Adrenal gland (tissue), 12 donors: ENCODE results near the gene HOXA1. TPM values are rescaled to one million over a fixed set of nuclear protein-coding genes. Genes with fewer than 3 reads are reported as not detected.

Experiments used
- DNase-seq, 7 donors: peaks; one replicate each; pipeline ENCODE4 v3.0.0-alpha.2; 2019 to 2020
- H3K27ac ChIP-seq, 5 donors: fragments of 200-600 bp; sonication (generic) in 4 of 5; 1 replicate in 3 of 5; 2 replicates in 2 of 5; pipeline versions ENCODE4 v1.5.1 to v1.8.0; 2016 to 2020; ENCODE audit warnings: mild to moderate bottlenecking in 1 of 5
- H3K27me3 ChIP-seq: fragments of 200-600 bp; 2 replicates; pipeline ENCODE4 v1.8.0; 2021
- H3K36me3 ChIP-seq, 2 donors: fragments of 200-600 bp; replicated peaks in 1 of 2; 1 replicate in 1 of 2; 2 replicates in 1 of 2; pipeline versions ENCODE4 v1.5.1 to v1.8.0; 2018 to 2022
- H3K4me1 ChIP-seq, 2 donors: fragments of 200-600 bp; replicated peaks in 1 of 2; 1 replicate in 1 of 2; 2 replicates in 1 of 2; pipeline versions ENCODE4 v1.5.1 to v1.8.0; 2018 to 2021
- H3K4me3 ChIP-seq, 4 donors: fragments of 200-600 bp; sonication (generic) in 3 of 4; one replicate each; pipeline ENCODE4 v1.5.1; 2016 to 2018
- H3K9me3 ChIP-seq, 3 donors: fragments of 200-600 bp; sonication (generic) in 1 of 3; replicated peaks in 1 of 3; 1 replicate in 2 of 3; 2 replicates in 1 of 3; pipeline versions ENCODE4 v1.5.1 to v1.8.0; 2016 to 2021
- POLR2A ChIP-seq, 2 donors: fragments of 450-650 bp; IDR thresholded peaks; one replicate each; pipeline ENCODE4 v1.6.1; 2017; ENCODE audit warnings: antibody characterized with exemption in 2 of 2, mild to moderate bottlenecking in 2 of 2, moderate library complexity in 1 of 2
- WGBS, 4 donors: extraction: QIAGEN DNeasy Blood & Tissue Kit in 2 of 4; methylation state at CpG; one replicate each; pipeline versions ENCODE4 v1.1.5 to v1.1.7; 2013 to 2017; 5-methylcytosine and 5-hydroxymethylcytosine counted together
- intact Hi-C, 2 donors: fragments of 100-400 bp; cut with DNase I; formaldehyde crosslinking; loops; one replicate each; pipeline versions ENCODE4 v1.14.1 to v1.15.0; 2022 to 2023
- polyA plus RNA-seq, 3 donors: library from polyadenylated mRNA; stranded (reverse); fragments of 200-250 nt in 2 of 3; fragments of 350-450 nt in 1 of 3; fragmentation: Illumina TruSeq in 1 of 3; extraction: RNeasy Lipid Tissue Mini Kit (QIAGEN cat#74804) in 1 of 3; gene quantifications; one replicate each; pipeline ENCODE4 v1.2.3, GENCODE V29; 2013 to 2014
- total RNA-seq, 9 donors: library from RNA; depleted of rRNA in 4 of 9; stranded (reverse); fragments of >200 nt in 4 of 9; fragments of 120-200 nt in 1 of 9; fragmentation: NEBNext Ultra II Directional in 1 of 9; extraction: Animal tissue kit (Norgen Biotek cat#: 25700) in 1 of 9; gene quantifications; one replicate each; pipeline versions ENCODE4 v1.1.0 to v1.2.4, GENCODE V29; 2013 to 2023
- TF ChIP-seq, protein P1 (sequence below), 6 experiments: fragments of 450-650 bp in 4 of 6; fragments of 200-600 bp in 2 of 6; sonication (generic) in 1 of 6; IDR thresholded peaks; 1 replicate in 5 of 6; 2 replicates in 1 of 6; pipeline versions ENCODE4 v1.5.1 to v1.8.0; 2016 to 2021; ENCODE audit warnings: antibody characterized with exemption in 6 of 6, mild to moderate bottlenecking in 2 of 6, moderate library complexity in 1 of 6
- donor health status: healthy with polysubstance abuse.
- donor health status: Bipolar disorder and iron deficiency.
- donor health status: DM: yes; HTN: yes; CAD: no.
- donor health status: DM: no; HTN: no; CAD: no.
- donor health status: DM: no; HTN: no; CAD: no.
- donor health status: DM: yes; HTN: yes; CAD: no.

HOXA1 gene
- total and polyA plus RNA-seq, 12 donors: 0.18 to 4.4 (median 0.90) TPM; not detected in 1

DNA sequence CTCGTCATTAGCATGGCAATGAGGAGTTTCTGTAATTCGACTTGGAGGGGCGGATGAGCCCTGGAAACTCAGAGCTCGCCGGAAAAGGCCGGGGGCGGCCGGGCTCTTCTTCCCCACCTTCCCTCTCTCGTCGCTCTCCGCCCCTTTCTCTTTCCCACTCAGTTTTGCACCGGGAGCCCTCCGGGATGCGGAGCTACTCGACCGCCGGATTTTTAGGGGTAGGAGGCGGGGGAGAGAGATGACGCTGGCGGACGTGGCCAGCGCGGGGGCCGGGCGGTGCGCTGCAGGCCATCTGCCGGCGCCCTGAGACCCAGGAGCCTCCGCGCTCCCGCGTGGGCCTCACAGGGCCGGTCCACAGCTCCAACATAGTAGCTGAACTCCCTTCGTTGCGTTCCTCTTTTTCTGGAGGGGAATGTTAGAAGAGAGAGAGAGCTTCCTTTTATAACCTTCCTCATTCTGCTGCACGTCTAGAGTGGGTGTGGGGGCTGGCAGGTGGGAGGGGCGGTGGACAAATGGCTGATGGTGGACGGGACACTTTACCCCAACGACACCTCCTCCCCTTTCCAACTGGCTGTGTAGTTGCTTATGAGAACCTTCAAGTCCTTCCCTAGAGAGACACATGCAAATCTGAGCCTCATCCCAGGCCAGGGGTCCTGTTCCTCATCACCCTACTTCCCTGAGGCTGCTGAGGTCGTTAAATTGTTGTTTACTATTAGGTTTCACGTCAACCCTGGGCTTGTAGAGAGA lies 1.1 kb upstream of the HOXA1 start:
- Histone ChIP-seq H3K27me3 (no peaks in the 10 kb centered on the region), H3K4me3 (peak overlapping the region; percentile 51 to 83 (median 76)), H3K36me3 (no peaks in the 10 kb centered on the region), H3K4me1 (peaks cover 22 to 28% of the 10 kb centered on the region in 2 donors), H3K9me3 (no peaks in the 10 kb centered on the region), H3K27ac (peak overlapping the region; percentile 56 to 95 (median 85))
- peak; percentile 51 to 71 (median 58) for DNase-seq
- TF ChIP-seq, protein P1, sequence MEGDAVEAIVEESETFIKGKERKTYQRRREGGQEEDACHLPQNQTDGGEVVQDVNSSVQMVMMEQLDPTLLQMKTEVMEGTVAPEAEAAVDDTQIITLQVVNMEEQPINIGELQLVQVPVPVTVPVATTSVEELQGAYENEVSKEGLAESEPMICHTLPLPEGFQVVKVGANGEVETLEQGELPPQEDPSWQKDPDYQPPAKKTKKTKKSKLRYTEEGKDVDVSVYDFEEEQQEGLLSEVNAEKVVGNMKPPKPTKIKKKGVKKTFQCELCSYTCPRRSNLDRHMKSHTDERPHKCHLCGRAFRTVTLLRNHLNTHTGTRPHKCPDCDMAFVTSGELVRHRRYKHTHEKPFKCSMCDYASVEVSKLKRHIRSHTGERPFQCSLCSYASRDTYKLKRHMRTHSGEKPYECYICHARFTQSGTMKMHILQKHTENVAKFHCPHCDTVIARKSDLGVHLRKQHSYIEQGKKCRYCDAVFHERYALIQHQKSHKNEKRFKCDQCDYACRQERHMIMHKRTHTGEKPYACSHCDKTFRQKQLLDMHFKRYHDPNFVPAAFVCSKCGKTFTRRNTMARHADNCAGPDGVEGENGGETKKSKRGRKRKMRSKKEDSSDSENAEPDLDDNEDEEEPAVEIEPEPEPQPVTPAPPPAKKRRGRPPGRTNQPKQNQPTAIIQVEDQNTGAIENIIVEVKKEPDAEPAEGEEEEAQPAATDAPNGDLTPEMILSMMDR (IDR thresholded peaks at IDR 0.05): no peak
- TF ChIP-seq POLR2A (IDR thresholded peaks at IDR 0.05): peak in 1 of 2 donors; percentile 42
- WGBS, 4 donors: 0 to 1% (median 1%) methylated on average over 14 to 41 of the region's 41 CpGs
- intact Hi-C loops: loop anchor here in 1 of 2 donors (10.0 kb wide), 1 partner anchor 232 kb away; the partner anchor contains the start of gene SKAP2

DNA sequence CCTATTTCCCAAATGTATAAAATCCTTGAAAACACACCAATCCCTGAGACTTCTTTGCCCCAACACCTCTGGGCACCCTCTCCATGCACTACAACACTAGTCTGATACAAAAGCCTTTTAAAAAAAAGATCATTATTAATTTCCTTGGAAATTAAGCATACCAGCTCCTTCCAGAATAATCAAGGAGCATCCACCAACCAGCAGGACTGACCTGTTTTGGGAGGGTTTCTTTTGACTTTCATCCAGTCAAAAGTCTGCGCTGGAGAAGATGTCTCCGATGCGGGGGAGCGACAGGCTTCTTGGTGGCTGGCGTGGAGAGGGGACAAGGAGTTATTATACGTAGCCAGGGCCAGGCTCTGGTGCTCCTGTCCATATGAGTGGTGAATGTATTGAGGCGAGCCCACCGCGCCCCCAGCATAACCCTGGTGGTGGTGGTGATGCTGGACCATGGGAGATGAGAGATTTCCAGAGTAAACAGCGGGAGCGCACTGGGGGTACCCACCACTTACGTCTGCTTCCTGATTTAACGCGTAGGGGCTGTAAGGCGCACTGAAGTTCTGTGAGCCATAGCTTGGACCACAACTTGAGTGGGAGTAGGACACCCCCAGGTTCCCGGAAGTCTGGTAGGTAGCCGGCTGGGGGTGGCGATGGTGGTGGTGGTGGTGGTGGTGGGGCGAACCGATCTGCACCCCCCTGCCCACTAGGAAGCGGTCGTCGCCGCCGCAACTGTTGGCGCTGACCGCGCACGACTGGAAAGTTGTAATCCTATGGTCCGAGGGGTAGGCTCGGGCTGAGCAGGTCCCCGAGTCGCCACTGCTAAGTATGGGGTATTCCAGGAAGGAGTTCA lies 527 bp downstream of the HOXA1 start:
- H3K36me3 ChIP-seq: no peaks in the 10 kb centered on the region
- intact Hi-C loops: loop anchor here in 1 of 2 donors (10.0 kb wide), 1 partner anchor 230 kb away; the partner anchor contains the start of gene SKAP2
- TF ChIP-seq, protein P1 (IDR thresholded peaks at IDR 0.05): no peak
- TF ChIP-seq POLR2A (IDR thresholded peaks at IDR 0.05): no peak
- 20 to 39% (median 27%) methylated on average over 15 to 33 of the region's 33 CpGs for WGBS, 4 donors
- DNase-seq: peak in 1 of 7 donors; percentile 41
- H3K4me1 ChIP-seq: peaks cover 22 to 26% of the 10 kb centered on the region in 2 donors
- H3K4me3 ChIP-seq: peak overlapping the region in 2 of 4 donors; percentile 51 to 76
- H3K27ac ChIP-seq: peak overlapping the region in 1 of 5 donors; percentile 95
- no peaks in the 10 kb centered on the region for H3K27me3 ChIP-seq
- H3K9me3 ChIP-seq: no peaks in the 10 kb centered on the region

DNA sequence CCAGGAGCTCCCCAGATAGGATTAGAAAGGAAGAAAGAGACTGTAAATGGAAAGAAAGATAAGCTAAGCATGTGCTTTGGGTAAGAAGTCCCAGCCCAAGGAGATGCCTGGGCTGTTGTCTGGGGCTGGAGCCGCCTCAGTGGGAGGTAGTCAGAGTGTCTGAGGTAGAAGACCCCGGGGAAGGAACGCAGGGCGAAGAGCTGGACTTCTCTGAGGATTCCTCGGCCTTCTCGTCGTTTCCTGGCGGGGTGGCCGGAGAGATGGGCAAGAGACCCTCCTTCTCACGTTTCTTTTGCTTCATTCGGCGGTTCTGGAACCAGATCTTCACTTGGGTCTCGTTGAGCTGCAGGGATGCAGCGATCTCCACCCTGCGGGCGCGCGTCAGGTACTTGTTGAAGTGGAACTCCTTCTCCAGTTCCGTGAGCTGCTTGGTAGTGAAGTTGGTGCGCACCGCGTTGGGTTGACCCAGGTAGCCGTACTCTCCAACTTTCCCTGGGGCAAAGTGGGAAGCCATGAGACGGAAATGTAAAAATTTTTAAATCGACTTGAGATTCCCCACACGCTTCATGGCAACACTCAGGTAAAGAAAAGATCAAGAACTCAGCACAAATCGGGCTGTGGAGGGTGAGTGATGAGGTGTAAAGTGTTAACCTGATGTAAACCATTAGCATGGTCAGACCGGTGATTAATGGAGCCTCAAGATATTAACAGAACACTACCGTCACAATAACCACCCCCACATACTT lies 1.3 kb downstream of the HOXA1 start:
- no peak for DNase-seq

More for the DNA sequence above, 1.3 kb downstream of the HOXA1 start:
- no peaks in the 10 kb centered on the region for H3K27me3 ChIP-seq
- peaks cover 22 to 25% of the 10 kb centered on the region in 2 donors for H3K4me1 ChIP-seq
- H3K27ac ChIP-seq: no peak overlapping the region
- WGBS, 4 donors: 81 to 87% (median 84%) methylated on average over 29 of the region's 29 CpGs
- H3K36me3 ChIP-seq: no peaks in the 10 kb centered on the region
- H3K9me3 ChIP-seq: no peaks in the 10 kb centered on the region
- intact Hi-C loops: loop anchor here in 1 of 2 donors (10.0 kb wide), 1 partner anchor 230 kb away; the partner anchor contains the start of gene SKAP2
- no peak overlapping the region for H3K4me3 ChIP-seq
- TF ChIP-seq, protein P1 (IDR thresholded peaks at IDR 0.05): no peak
- TF ChIP-seq POLR2A (IDR thresholded peaks at IDR 0.05): no peak
